Measurements from ENCODE around the gene CAPN5. TPM values are rescaled to one million over a fixed set of nuclear protein-coding genes. Genes with fewer than 3 reads are reported as not detected.

The CAPN5 gene
- total RNA-seq, 1 donor from 2014 or later, result 7.9 TPM

- no peaks in the 10 kb centered on the region for H3K36me3 ChIP-seq
- intact Hi-C loops (cut with DNase I), result no loop called here
- DNase-seq (ENCODE audit: low spot score in 2 of 2), result no peak
These were observed 105.9 kb downstream of the CAPN5 start for GRCh38 chr11:77172666-77172982.

GRCh38 chr11:77173494-77173893 is 106.7 kb downstream of the CAPN5 start:
- intact Hi-C loops (cut with DNase I), result no loop called here
- Histone ChIP-seq H3K27me3 (no peaks in the 10 kb centered on the region), H3K4me1 (no peaks in the 10 kb centered on the region), H3K4me3 (no peak overlapping the region), H3K9me3 (no peaks in the 10 kb centered on the region), H3K36me3 (no peaks in the 10 kb centered on the region), H3K27ac (no peak overlapping the region)
- no peak for TF ChIP-seq CTCF (IDR thresholded peaks at IDR 0.05)
- DNase-seq (ENCODE audit: low spot score in 2 of 2), result no peak

More at GRCh38 chr11:77172666-77172982, 105.9 kb downstream of the CAPN5 start:
- Histone ChIP-seq H3K27me3 (no peaks in the 10 kb centered on the region), H3K4me1 (no peaks in the 10 kb centered on the region), H3K9me3 (no peaks in the 10 kb centered on the region), H3K27ac (no peak overlapping the region), H3K4me3 (no peak overlapping the region)
- TF ChIP-seq CTCF (IDR thresholded peaks at IDR 0.05), result no peak

GRCh38 chr11:77174559-77174958 is 107.8 kb downstream of the CAPN5 start:
- intact Hi-C loops (cut with DNase I), result no loop called here
- H3K27ac ChIP-seq, result no peak overlapping the region

GRCh38 chr11:77175021-77175842 is 108.5 kb downstream of the CAPN5 start:
- no peak for TF ChIP-seq CTCF (IDR thresholded peaks at IDR 0.05)
- Histone ChIP-seq H3K27me3 (no peaks in the 10 kb centered on the region), H3K9me3 (no peaks in the 10 kb centered on the region), H3K4me3 (peak overlapping the region in 1 of 2 donors; percentile 19), H3K4me1 (no peaks in the 10 kb centered on the region), H3K36me3 (no peaks in the 10 kb centered on the region), H3K27ac (no peak overlapping the region)
- intact Hi-C loops (cut with DNase I), result no loop called here
- peak; percentile 23 to 69 for DNase-seq (ENCODE audit: low spot score in 2 of 2)

More at GRCh38 chr11:77174559-77174958, 107.8 kb downstream of the CAPN5 start:
- no peaks in the 10 kb centered on the region for H3K27me3 ChIP-seq
- no peak for DNase-seq (ENCODE audit: low spot score in 2 of 2)
- no peak overlapping the region for H3K4me3 ChIP-seq
- no peaks in the 10 kb centered on the region for H3K4me1 ChIP-seq
- H3K9me3 ChIP-seq, result no peaks in the 10 kb centered on the region
- H3K36me3 ChIP-seq, result no peaks in the 10 kb centered on the region
- TF ChIP-seq CTCF (IDR thresholded peaks at IDR 0.05), result no peak

Other genes with a start within 250 kb of the CAPN5 start
- gene ACER3, start 206.1 kb upstream of the CAPN5 start, total RNA-seq, result 10.5 TPM
- not detected for gene B3GNT6, start 32.6 kb upstream of the CAPN5 start, total RNA-seq
- gene OMP, start 35.9 kb downstream of the CAPN5 start, total RNA-seq, result not detected
- 46.4 TPM for gene MYO7A, start 61.3 kb downstream of the CAPN5 start, total RNA-seq
- not detected for gene GDPD4, start 234.7 kb downstream of the CAPN5 start, total RNA-seq

Measured in ascending aorta (tissue), 2 donors.